GM12878 (cell line): ENCODE measurements around the gene ANKRD7. TPM values are rescaled to one million over a fixed set of nuclear protein-coding genes. Genes with fewer than 3 reads are reported as not detected.

Experiments used
- ATAC-seq: fragments of 200-7000 bp; cut with Tn5 transposase; 3 replicates; pipeline ENCODE4 v1.9.1; 2020; ENCODE audit warnings: mild to moderate bottlenecking, moderate library complexity
- BruUV-seq: library from RNA; stranded (reverse); fragments of 400-500 nt; replicated peaks from 2 replicates; lab custom pipeline; 2021; lab: Mats Ljungman, UMichigan
- CTCF ChIA-PET: fragments of 300-600 bp; sonication (Branson Sonifier 250); formaldehyde crosslinking; extraction: SDS; loops from one replicate; lab custom pipeline; 2021; ENCODE audit warnings: inconsistent platforms; lab: Yijun Ruan, JAX
- POLR2A ChIA-PET: fragments of 350-600 bp; formaldehyde crosslinking; extraction: SDS; loops from one replicate; lab custom pipeline; 2021; ENCODE audit warnings: inconsistent platforms; lab: Charles Lee
- RAD21 ChIA-PET: fragments of 300-600 bp; sonication (Branson Sonifier 250); formaldehyde crosslinking; loops from one replicate; lab custom pipeline; 2023; ENCODE audit warnings: antibody characterized with exemption; ENCODE audit not compliant: unreplicated experiment; lab: Charles Lee
- SMC1A ChIA-PET: fragments of 300-600 bp; sonication (Branson Sonifier 250); formaldehyde crosslinking; loops from one replicate; lab custom pipeline; 2023; ENCODE audit not compliant: unreplicated experiment, uncharacterized antibody; lab: Charles Lee
- DNase-seq: peaks from one replicate; pipeline ENCODE4 v3.0.0-alpha.2; 2011; ENCODE audit warnings: low read depth, low spot score
- FAIRE-seq: peaks from 3 replicates; lab custom pipeline; 2011; peaks lifted over from hg19 to GRCh38; lab: Jason Lieb, UNC
- H2AFZ ChIP-seq: 2 replicates; pipeline ENCODE4 v1.6.0; 2011; ENCODE audit warnings: low read depth, low read length, control low read depth; ENCODE audit not compliant: control insufficient read depth
- H3K27ac ChIP-seq: 2 replicates; pipeline ENCODE4 v1.5.1; 2011; ENCODE audit warnings: control low read depth; ENCODE audit not compliant: control insufficient read depth, insufficient read depth
- H3K27me3 ChIP-seq, 2 experiments: replicated peaks in 1 of 2; 2 replicates each; pipeline versions ENCODE4 v1.6.0 to v1.6.1; 2011; ENCODE audit warnings: low read length in 1 of 2; ENCODE audit not compliant: control insufficient read depth in 2 of 2, insufficient read depth in 2 of 2
- H3K36me3 ChIP-seq, 2 experiments: 2 replicates each; pipeline ENCODE4 v1.5.1; 2011; ENCODE audit warnings: low read length in 1 of 2; ENCODE audit not compliant: control insufficient read depth in 2 of 2, insufficient read depth in 2 of 2
- H3K4me1 ChIP-seq: 2 replicates; pipeline ENCODE4 v1.6.1; 2011; ENCODE audit warnings: mild to moderate bottlenecking, low read length, moderate library complexity, mixed read lengths; ENCODE audit not compliant: control insufficient read depth, insufficient read depth
- H3K4me2 ChIP-seq: 2 replicates; pipeline ENCODE4 v1.6.0; 2011; ENCODE audit warnings: control low read depth; ENCODE audit not compliant: control insufficient read depth, insufficient read depth
- H3K4me3 ChIP-seq: fragments of 200-600 bp; sonication (generic); 2 replicates; pipeline ENCODE4 v1.5.1; 2016
- H3K79me2 ChIP-seq: 2 replicates; pipeline ENCODE4 v1.6.0; 2011; ENCODE audit warnings: low read length; ENCODE audit not compliant: control insufficient read depth, insufficient read depth
- H3K9ac ChIP-seq: 2 replicates; pipeline ENCODE4 v1.8.0; 2011; ENCODE audit warnings: low read length, control low read depth, mixed read lengths; ENCODE audit not compliant: control insufficient read depth, insufficient read depth
- H3K9me3 ChIP-seq: replicated peaks from 3 replicates; pipeline ENCODE4 v1.5.1; 2011; ENCODE audit warnings: mild to moderate bottlenecking, low read length; ENCODE audit not compliant: control insufficient read depth, insufficient read depth
- H4K20me1 ChIP-seq: 2 replicates; pipeline ENCODE4 v1.6.0; 2011; ENCODE audit not compliant: control insufficient read depth, insufficient read depth
- CHD2 ChIP-seq: IDR thresholded peaks from 2 replicates; pipeline ENCODE4 v1.6.1; 2011; ENCODE audit warnings: low read depth, low read length, improper control_type of control experiment, borderline replicate concordance
- E2F4 ChIP-seq: IDR thresholded peaks from 2 replicates; pipeline ENCODE4 v1.6.1; 2012; ENCODE audit warnings: low read depth, low read length, improper control_type of control experiment
- EZH2 ChIP-seq: IDR thresholded peaks from 2 replicates; pipeline ENCODE4 v1.6.1; 2012; ENCODE audit warnings: low read depth, mild to moderate bottlenecking, control low read depth, inconsistent platforms, low read length, borderline replicate concordance; ENCODE audit not compliant: control insufficient read depth
- KLF5 ChIP-seq: fragments of 450-650 bp; IDR thresholded peaks from 2 replicates; pipeline ENCODE4 v1.6.1; 2014; ENCODE audit warnings: mild to moderate bottlenecking; ENCODE audit not compliant: partially characterized antibody
- MTA3 ChIP-seq: IDR thresholded peaks from 2 replicates; pipeline ENCODE4 v1.6.1; 2012; ENCODE audit warnings: low read length, inconsistent platforms, borderline replicate concordance
- PML ChIP-seq: IDR thresholded peaks from 2 replicates; pipeline ENCODE4 v1.6.1; 2012; ENCODE audit warnings: low read length, inconsistent platforms
- SMARCA5 ChIP-seq: fragments of 450-650 bp; IDR thresholded peaks from 2 replicates; pipeline ENCODE4 v1.6.1; 2017; ENCODE audit warnings: mild to moderate bottlenecking
- TCF12 ChIP-seq: IDR thresholded peaks from 2 replicates; pipeline ENCODE4 v1.6.1; 2011; ENCODE audit warnings: low read depth, mild to moderate bottlenecking, low read length
- ZNF274 ChIP-seq: IDR thresholded peaks from one replicate; pipeline ENCODE4 v1.8.0; 2011; ENCODE audit not compliant: insufficient read length, insufficient read depth
- WGBS: methylation state at CpG from one replicate; pipeline ENCODE4 v1.1.6; 2016; ENCODE audit warnings: low lambda C conversion rate; ENCODE audit not compliant: insufficient replicate concordance, insufficient coverage; ENCODE audit errors: missing lambda C conversion rate; 5-methylcytosine and 5-hydroxymethylcytosine counted together
- in situ Hi-C: fragments of 300-500 bp; cut with MboI; formaldehyde crosslinking; loops from 9 replicates; pipeline ENCODE4 v1.14.3; 2018; ENCODE audit warnings: mixed read lengths
- intact Hi-C: fragments of 100-400 bp; cut with micrococcal nuclease; formaldehyde crosslinking; loops from one replicate; pipeline ENCODE4 v1.14.2; 2022; ENCODE audit not compliant: unreplicated experiment
- polyA plus RNA-seq, 11 experiments: library from polyadenylated mRNA; depleted of rRNA in 4 of 11; unstranded in 6 of 11; stranded (reverse) in 5 of 11; fragments of >200 nt; fragmentation: Nextera tagmentation in 4 of 11; fragmentation: Illumina TruSeq in 1 of 11; extraction: Ambion mirVana in 4 of 11; extraction: Trizol in 1 of 11; gene quantifications; 1 replicate in 1 of 11; 2 replicates in 10 of 11; pipeline versions ENCODE4 v1.2.1 to v1.2.3, GENCODE V29; 2011 to 2016; ENCODE audit warnings: inconsistent platforms in 2 of 11, missing spikeins in 2 of 11, low read depth in 1 of 11
- total RNA-seq, 4 experiments: library from RNA; depleted of rRNA in 3 of 4; stranded (reverse); fragments of >200 nt in 3 of 4; fragmentation: Illumina TruSeq in 1 of 4; extraction: Trizol in 1 of 4; gene quantifications; 2 replicates each; pipeline versions ENCODE4 v1.2.1 to v1.2.3, GENCODE V29; 2013 to 2021
- TF ChIP-seq, protein P1 (sequence below): IDR thresholded peaks from 2 replicates; pipeline ENCODE4 v1.6.1; 2012; ENCODE audit warnings: mild to moderate bottlenecking, low read depth, low read length
- TF ChIP-seq, protein P2 (sequence below): fragments of 450-650 bp; IDR thresholded peaks from 2 replicates; pipeline ENCODE4 v1.6.1; 2017; ENCODE audit warnings: antibody characterized with exemption, mild to moderate bottlenecking, moderate library complexity
- TF ChIP-seq, protein P3 (sequence below): IDR thresholded peaks from 2 replicates; pipeline ENCODE4 v1.6.1; 2011; ENCODE audit warnings: mild to moderate bottlenecking, low read depth, low read length, moderate library complexity; ENCODE audit not compliant: insufficient replicate concordance

ANKRD7 gene
- total and polyA plus RNA-seq, 10 of the 15 experiments (the other 5 are each of a cell fraction or from before 2014, with no cell fraction given): 0.12 to 0.46 (median 0.31) TPM; not detected in 3

GRCh38 chr7:118214051-118214832, 10.3 kb upstream of the ANKRD7 start (continued):
- no peak for TF ChIP-seq EZH2

GRCh38 chr7:118214833-118215182, 9.7 kb upstream of the ANKRD7 start:
- Histone ChIP-seq H3K9ac (peak overlapping the region; percentile 58; the same call in 1 of the 2 replicates), H3K4me2 (peak overlapping the region; percentile 90), H3K36me3 (no peaks in the 10 kb centered on the region), H3K4me1 (no peaks in the 10 kb centered on the region; the same call in 1 of the 2 replicates), H3K27ac (no peak overlapping the region), H4K20me1 (no peaks in the 10 kb centered on the region), H3K9me3 (no peaks in the 10 kb centered on the region), H3K79me2 (no peaks in the 10 kb centered on the region), H3K4me3 (peak overlapping the region; percentile 52; the same call in 1 of the 2 replicates), H3K27me3 (no peaks in the 10 kb centered on the region), H2AFZ (peak overlapping the region; percentile 95)
- SMC1A ChIA-PET: interaction anchor here (1.1 to 1.3 kb wide), 2 partner anchors 20 to 47 kb away, joined by 3 to 4 read pairs; no protein-coding TSS in a partner anchor
- POLR2A ChIA-PET: no interaction called here
- in situ Hi-C loops: no loop called here
- BruUV-seq: no TSS peak
- RAD21 ChIA-PET: no interaction called here
- intact Hi-C loops: no loop called here
- CTCF ChIA-PET: interaction anchor here (0.8 to 1.2 kb wide), 2 partner anchors 17 to 18 kb away, joined by 3 read pairs; no protein-coding TSS in a partner anchor
- FAIRE-seq: peak; percentile 78
- peak; percentile 11 for DNase-seq
- WGBS: 5% methylated on average over 3 of the region's 3 CpGs
- ATAC-seq: peak; percentile 12; the same call in 2 of the 3 replicates
- TF ChIP-seq, protein P1, sequence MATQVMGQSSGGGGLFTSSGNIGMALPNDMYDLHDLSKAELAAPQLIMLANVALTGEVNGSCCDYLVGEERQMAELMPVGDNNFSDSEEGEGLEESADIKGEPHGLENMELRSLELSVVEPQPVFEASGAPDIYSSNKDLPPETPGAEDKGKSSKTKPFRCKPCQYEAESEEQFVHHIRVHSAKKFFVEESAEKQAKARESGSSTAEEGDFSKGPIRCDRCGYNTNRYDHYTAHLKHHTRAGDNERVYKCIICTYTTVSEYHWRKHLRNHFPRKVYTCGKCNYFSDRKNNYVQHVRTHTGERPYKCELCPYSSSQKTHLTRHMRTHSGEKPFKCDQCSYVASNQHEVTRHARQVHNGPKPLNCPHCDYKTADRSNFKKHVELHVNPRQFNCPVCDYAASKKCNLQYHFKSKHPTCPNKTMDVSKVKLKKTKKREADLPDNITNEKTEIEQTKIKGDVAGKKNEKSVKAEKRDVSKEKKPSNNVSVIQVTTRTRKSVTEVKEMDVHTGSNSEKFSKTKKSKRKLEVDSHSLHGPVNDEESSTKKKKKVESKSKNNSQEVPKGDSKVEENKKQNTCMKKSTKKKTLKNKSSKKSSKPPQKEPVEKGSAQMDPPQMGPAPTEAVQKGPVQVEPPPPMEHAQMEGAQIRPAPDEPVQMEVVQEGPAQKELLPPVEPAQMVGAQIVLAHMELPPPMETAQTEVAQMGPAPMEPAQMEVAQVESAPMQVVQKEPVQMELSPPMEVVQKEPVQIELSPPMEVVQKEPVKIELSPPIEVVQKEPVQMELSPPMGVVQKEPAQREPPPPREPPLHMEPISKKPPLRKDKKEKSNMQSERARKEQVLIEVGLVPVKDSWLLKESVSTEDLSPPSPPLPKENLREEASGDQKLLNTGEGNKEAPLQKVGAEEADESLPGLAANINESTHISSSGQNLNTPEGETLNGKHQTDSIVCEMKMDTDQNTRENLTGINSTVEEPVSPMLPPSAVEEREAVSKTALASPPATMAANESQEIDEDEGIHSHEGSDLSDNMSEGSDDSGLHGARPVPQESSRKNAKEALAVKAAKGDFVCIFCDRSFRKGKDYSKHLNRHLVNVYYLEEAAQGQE: no peak
- TF ChIP-seq PML (no peak), SMARCA5 (no peak), CHD2 (no peak), E2F4 (no peak), TCF12 (no peak), MTA3 (no peak), ZNF274 (no peak), KLF5 (no peak)
- TF ChIP-seq, protein P2, sequence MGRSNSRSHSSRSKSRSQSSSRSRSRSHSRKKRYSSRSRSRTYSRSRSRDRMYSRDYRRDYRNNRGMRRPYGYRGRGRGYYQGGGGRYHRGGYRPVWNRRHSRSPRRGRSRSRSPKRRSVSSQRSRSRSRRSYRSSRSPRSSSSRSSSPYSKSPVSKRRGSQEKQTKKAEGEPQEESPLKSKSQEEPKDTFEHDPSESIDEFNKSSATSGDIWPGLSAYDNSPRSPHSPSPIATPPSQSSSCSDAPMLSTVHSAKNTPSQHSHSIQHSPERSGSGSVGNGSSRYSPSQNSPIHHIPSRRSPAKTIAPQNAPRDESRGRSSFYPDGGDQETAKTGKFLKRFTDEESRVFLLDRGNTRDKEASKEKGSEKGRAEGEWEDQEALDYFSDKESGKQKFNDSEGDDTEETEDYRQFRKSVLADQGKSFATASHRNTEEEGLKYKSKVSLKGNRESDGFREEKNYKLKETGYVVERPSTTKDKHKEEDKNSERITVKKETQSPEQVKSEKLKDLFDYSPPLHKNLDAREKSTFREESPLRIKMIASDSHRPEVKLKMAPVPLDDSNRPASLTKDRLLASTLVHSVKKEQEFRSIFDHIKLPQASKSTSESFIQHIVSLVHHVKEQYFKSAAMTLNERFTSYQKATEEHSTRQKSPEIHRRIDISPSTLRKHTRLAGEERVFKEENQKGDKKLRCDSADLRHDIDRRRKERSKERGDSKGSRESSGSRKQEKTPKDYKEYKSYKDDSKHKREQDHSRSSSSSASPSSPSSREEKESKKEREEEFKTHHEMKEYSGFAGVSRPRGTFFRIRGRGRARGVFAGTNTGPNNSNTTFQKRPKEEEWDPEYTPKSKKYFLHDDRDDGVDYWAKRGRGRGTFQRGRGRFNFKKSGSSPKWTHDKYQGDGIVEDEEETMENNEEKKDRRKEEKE: no peak
- TF ChIP-seq, protein P3, sequence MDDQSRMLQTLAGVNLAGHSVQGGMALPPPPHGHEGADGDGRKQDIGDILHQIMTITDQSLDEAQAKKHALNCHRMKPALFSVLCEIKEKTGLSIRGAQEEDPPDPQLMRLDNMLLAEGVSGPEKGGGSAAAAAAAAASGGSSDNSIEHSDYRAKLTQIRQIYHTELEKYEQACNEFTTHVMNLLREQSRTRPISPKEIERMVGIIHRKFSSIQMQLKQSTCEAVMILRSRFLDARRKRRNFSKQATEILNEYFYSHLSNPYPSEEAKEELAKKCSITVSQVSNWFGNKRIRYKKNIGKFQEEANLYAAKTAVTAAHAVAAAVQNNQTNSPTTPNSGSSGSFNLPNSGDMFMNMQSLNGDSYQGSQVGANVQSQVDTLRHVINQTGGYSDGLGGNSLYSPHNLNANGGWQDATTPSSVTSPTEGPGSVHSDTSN: no peak
